ACC112 (cell line): ENCODE measurements around the gene DPYSL5.

Experiments used
- H2AFZ ChIP-seq: fragments of 200-600 bp; sonication (generic); one replicate; pipeline ENCODE4 v1.6.0; 2017; ENCODE audit warnings: antibody characterized with exemption, low read length; ENCODE audit not compliant: unreplicated experiment
- H3K27ac ChIP-seq: fragments of 200-600 bp; sonication (generic); 2 replicates; pipeline ENCODE4 v1.5.1; 2014; ENCODE audit warnings: low read depth, mild to moderate bottlenecking, antibody characterized with exemption, low read length, moderate library complexity
- H3K27me3 ChIP-seq: fragments of 200-600 bp; sonication (generic); 2 replicates; pipeline ENCODE4 v1.6.1; 2014; ENCODE audit warnings: mild to moderate bottlenecking, antibody characterized with exemption, low read length, moderate library complexity, mixed read lengths; ENCODE audit not compliant: insufficient read depth
- H3K36me3 ChIP-seq: fragments of 200-600 bp; sonication (generic); 2 replicates; pipeline ENCODE4 v1.6.1; 2016; ENCODE audit warnings: mild to moderate bottlenecking, antibody characterized with exemption, low read length, moderate library complexity, mixed read lengths; ENCODE audit not compliant: insufficient read depth
- H3K4me1 ChIP-seq: fragments of 200-600 bp; sonication (generic); one replicate; pipeline ENCODE4 v1.6.1; 2016; ENCODE audit warnings: low read length, mixed read lengths; ENCODE audit not compliant: insufficient read depth, unreplicated experiment, control insufficient read depth
- H3K4me3 ChIP-seq: fragments of 200-600 bp; sonication (generic); 2 replicates; pipeline ENCODE4 v1.5.1; 2014; ENCODE audit warnings: mild to moderate bottlenecking, low read depth, low read length
- H3K79me2 ChIP-seq: fragments of 200-600 bp; sonication (generic); one replicate; pipeline ENCODE4 v1.6.0; 2016; ENCODE audit warnings: low read length; ENCODE audit not compliant: control insufficient read depth, unreplicated experiment, insufficient read depth

DPYSL5 gene

DNA sequence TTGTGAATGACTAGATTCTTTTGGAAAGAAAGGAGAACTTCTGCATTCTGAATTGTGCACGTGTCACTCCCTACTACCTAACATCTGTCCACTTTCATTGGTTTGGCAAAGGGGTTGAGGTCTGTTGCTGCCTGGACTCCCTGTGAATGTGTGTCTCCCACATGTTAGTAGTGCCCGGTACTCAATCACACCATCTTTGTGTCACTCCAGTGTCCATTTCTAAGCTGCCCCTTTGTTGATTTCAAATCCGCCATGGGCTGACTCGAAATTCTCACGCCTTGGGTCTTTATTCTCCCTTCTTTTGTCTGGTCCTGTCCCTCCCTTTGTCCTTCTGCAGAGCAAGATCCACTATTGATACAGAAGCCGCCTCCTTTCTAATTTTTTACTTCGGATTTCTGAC, 7.5 kb downstream of the DPYSL5 start:
- H3K4me1 ChIP-seq = no peaks in the 10 kb centered on the region
- H3K27ac ChIP-seq = no peak overlapping the region
- no peaks in the 10 kb centered on the region for H3K36me3 ChIP-seq
- no peak overlapping the region for H2AFZ ChIP-seq
- no peak overlapping the region for H3K4me3 ChIP-seq
- peaks cover 88% of the 10 kb centered on the region for H3K27me3 ChIP-seq
- no peaks in the 10 kb centered on the region for H3K79me2 ChIP-seq

DNA sequence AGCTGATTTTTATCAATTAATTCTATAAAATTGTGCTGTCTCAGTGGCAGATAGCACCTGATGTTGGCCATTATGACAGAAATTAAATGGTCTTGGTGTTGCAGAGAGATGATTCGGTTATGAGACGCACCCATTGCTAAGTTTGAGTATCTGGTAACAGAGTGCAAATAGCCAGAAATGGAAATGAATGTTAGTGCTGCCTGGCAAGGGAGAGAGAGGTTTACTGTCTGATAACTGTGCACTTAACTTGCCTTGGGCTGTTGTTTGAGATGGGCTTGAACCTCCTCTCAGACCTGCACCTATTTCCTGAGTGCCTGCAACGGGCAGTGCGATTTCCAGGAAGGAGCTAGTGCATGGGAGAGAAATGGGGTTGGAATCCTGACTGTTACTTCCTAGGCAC, 11.7 kb downstream of the DPYSL5 start:
- H3K27ac ChIP-seq = no peak overlapping the region
- no peaks in the 10 kb centered on the region for H3K36me3 ChIP-seq
- no peak overlapping the region for H2AFZ ChIP-seq
- H3K27me3 ChIP-seq = peaks cover 89% of the 10 kb centered on the region
- H3K4me1 ChIP-seq = no peaks in the 10 kb centered on the region
- no peaks in the 10 kb centered on the region for H3K79me2 ChIP-seq
- no peak overlapping the region for H3K4me3 ChIP-seq

DNA sequence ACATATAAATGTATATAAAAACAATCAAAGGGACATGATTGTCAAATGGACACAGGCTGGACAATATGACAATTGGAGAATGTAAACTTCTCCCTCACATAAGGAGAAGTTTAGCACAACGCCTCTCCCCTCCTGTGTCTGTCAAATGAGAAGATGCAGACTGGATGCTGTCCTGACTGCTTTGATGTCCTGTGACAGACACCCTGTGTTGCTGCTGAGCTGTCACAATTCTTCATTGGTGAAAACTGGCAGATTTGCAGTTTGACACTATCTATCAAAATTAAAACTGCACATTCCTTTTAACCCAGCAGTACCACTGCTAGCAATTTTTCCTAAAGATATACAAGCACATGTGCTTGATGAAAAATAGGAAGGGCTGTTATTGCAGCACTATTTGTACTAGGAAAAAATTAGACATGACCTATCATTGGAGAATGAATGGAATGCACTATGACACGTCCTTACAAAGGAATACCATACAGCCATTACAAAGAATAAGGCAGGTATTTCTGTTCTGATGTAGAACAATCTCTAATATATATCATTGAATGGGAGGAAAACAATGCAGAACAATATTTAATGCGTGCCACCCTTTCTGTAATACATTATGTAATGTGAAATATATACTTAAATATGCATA, 12.4 kb downstream of the DPYSL5 start:
- peaks cover 89% of the 10 kb centered on the region for H3K27me3 ChIP-seq
- H3K27ac ChIP-seq = no peak overlapping the region
- H3K36me3 ChIP-seq = no peaks in the 10 kb centered on the region

DNA sequence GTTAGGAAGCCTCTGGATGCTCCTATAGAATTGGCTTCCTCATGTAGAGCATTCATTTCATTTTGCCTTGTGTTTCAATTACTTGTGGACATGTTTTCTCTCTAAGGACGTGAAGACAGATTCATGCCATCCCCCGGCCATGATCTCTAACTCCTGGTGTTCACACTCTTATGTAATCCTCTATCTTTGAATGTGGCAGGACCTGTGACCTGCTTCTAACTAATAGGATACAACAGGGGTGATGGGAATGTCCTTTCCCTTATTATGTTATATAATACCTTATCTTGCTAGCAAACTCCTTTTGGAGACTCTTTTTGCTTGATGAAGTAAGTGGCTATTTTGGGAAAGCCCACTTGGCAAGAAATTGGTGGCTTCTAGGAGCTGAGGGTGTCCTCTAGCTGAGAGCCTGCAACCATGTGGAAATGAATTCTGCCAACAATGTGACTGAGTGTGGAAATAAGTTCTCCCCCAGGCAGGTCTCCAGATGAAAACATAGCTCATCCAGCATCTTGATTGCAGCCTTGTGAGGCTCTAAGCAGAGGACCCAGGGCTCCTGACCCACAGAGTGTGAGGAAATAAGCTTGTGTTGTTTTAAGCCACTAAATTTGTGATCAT, 13.8 kb downstream of the DPYSL5 start:
- no peak overlapping the region for H3K4me3 ChIP-seq
- H3K36me3 ChIP-seq = no peaks in the 10 kb centered on the region
- H3K27me3 ChIP-seq = peaks cover 87% of the 10 kb centered on the region
- H3K4me1 ChIP-seq = no peaks in the 10 kb centered on the region
- no peak overlapping the region for H3K27ac ChIP-seq
- H2AFZ ChIP-seq = no peak overlapping the region
- H3K79me2 ChIP-seq = no peaks in the 10 kb centered on the region

More for the DNA sequence above, 12.4 kb downstream of the DPYSL5 start:
- Histone ChIP-seq H2AFZ (no peak overlapping the region), H3K4me1 (no peaks in the 10 kb centered on the region), H3K79me2 (no peaks in the 10 kb centered on the region), H3K4me3 (no peak overlapping the region)

DNA sequence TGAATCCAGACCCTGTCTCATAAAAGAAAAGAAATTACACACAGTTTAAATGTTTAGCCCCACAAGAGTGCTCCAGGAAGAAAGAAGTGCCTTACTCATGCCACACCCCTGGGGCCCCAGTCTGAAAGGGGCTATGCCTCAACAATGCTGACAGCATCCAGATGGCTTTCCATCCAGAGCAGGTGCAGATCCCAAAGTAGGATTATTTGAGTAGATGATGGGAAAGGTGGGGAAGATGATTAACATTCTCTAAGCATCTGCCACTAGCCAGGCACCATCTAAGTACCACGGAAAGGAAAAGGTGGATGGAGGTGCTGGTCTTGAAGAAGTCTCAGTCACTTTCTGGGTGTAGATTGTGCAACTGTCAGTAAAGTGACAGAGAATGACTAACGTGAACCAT, 16.3 kb downstream of the DPYSL5 start:
- Histone ChIP-seq H2AFZ (no peak overlapping the region), H3K79me2 (no peaks in the 10 kb centered on the region), H3K4me3 (no peak overlapping the region), H3K27ac (no peak overlapping the region), H3K27me3 (peaks cover 86% of the 10 kb centered on the region), H3K36me3 (no peaks in the 10 kb centered on the region), H3K4me1 (no peaks in the 10 kb centered on the region)

DNA sequence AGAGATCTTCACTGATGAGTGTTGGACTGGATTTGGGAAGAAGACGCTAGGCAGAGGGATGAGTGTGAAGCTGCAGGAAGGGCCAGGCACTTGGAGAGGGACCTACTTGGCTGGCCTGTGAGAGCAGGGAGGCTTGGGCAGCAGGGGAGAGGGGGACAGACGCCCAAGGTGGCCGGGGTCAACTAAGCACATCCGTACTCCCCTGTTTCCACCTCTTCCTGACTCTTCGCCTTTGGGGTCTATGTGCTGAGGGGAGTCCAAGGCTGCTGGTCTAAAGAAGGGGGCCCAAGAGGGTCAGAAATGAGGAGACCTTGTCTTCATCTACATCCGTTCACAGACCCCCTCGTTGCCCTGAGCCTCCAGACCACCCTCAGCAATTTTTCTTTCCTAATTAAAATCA, 16.7 kb downstream of the DPYSL5 start:
- no peak overlapping the region for H3K27ac ChIP-seq
- H2AFZ ChIP-seq = no peak overlapping the region
- H3K79me2 ChIP-seq = no peaks in the 10 kb centered on the region
- H3K36me3 ChIP-seq = no peaks in the 10 kb centered on the region
- H3K4me1 ChIP-seq = no peaks in the 10 kb centered on the region
- H3K4me3 ChIP-seq = no peak overlapping the region
- peaks cover 85% of the 10 kb centered on the region for H3K27me3 ChIP-seq

DNA sequence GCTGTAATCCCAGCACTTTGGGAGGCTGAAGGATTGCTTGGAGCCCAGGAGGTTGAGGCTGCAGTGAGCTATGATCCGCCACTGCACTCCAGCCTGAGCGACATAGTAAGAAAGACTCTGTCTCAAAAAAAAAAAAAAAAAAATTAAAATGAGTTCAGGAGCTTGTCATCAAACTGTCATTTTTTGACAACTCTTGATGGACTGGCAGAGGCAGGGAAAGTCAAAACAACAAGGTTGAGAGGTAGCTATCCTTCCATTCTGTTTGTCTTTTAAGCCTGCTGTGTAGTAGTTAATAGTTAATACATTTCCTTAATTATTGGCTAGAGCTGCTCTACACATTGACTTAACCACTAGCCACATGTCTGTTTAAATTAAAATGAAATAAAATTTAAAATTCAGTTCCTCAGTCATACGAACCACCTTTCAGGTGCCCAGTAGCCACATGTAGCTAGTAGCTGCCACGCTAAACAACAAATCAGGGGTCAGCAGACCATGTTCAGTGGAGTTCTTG, 22.7 kb downstream of the DPYSL5 start:
- H3K36me3 ChIP-seq = no peaks in the 10 kb centered on the region
- H3K27me3 ChIP-seq = peaks cover 68% of the 10 kb centered on the region
- no peaks in the 10 kb centered on the region for H3K4me1 ChIP-seq
- no peaks in the 10 kb centered on the region for H3K79me2 ChIP-seq
- H3K4me3 ChIP-seq = no peak overlapping the region
- H2AFZ ChIP-seq = no peak overlapping the region
- H3K27ac ChIP-seq = no peak overlapping the region

DNA sequence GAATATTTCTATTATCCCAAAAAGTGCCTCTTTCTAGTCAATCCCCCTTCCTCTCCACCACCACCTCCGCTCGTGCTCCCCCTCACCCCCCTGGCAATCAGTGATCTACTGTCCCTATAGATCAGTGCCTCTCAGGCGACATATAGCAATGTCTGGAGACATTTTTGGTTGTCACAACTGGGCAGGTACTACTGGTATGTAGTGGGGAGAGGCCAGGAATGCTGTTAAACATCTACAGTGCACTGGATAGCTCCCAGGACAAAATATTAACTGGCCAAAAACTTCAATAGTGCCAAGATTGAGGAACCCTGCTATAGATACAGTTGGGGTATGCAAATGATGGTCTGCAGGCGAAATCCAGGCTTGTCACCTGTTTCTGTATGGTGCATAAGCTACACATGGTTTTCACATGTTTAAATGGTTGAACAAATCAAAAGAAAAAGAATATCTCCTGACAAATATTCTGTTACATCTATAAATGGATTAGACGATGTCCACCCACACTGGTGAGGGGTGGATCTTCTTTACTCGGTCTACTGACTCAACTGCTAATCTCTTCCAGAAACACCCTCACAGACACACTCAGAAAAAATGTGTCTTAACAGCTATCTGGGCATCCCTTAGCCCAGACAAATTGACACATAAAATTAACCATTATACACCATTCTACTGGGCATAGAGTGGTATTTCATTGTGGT, 25.5 kb downstream of the DPYSL5 start:
- Histone ChIP-seq H2AFZ (no peak overlapping the region), H3K4me3 (no peak overlapping the region), H3K27me3 (peaks cover 65% of the 10 kb centered on the region), H3K4me1 (no peaks in the 10 kb centered on the region), H3K79me2 (no peaks in the 10 kb centered on the region), H3K36me3 (no peaks in the 10 kb centered on the region), H3K27ac (no peak overlapping the region)

DNA sequence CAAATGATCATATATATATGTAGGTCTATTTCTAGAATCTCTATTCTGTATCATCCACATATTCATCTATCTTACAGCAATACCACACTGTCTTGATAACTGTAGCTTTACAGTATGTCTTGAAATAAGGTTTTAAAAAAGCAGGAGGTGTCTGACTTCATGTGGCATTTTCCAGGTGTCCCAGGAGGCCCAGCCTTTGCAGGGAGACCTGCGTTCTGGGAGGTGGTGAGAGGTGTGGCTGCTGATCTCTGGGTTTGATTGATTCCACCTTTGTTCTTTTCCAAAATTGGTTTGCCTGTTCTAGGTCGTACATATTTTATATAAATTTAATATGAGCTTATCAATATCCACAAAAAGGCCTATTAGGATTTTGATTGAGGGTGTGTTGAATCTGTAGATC, 26.6 kb downstream of the DPYSL5 start:
- Histone ChIP-seq H3K4me1 (no peaks in the 10 kb centered on the region), H3K36me3 (no peaks in the 10 kb centered on the region), H3K4me3 (no peak overlapping the region), H3K27me3 (peaks cover 65% of the 10 kb centered on the region), H3K79me2 (no peaks in the 10 kb centered on the region), H3K27ac (no peak overlapping the region), H2AFZ (no peak overlapping the region)

DNA sequence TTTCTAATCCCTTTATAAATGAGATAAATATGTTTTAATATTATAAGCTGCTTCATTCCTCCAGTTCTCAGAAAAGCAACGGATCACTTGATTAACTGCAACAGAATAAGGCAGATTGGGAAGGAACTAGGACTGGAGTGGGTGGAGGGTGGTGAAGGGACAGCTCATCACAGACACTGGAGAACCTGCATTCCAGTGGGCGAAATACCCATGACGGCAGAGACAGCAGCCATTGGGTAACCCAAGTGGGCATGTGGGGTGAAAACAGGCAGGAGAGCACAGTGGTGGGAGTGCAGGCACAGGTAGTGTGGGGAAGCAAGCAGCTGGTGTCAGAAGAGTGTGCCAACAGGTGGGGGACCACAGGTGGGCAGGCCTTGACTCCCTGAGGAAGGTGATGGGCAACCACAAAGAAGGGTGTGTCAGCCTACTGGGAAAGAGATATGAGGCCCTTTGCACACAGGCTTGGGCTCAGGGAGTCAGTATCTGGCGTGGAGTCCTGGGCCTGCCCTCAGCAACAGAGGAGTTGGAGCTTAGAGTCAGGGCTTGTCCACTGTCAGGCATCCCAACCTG, 27.2 kb downstream of the DPYSL5 start:
- H3K36me3 ChIP-seq = no peaks in the 10 kb centered on the region
- peaks cover 66% of the 10 kb centered on the region for H3K27me3 ChIP-seq
- H3K79me2 ChIP-seq = no peaks in the 10 kb centered on the region
- no peak overlapping the region for H3K4me3 ChIP-seq
- no peak overlapping the region for H3K27ac ChIP-seq
- H2AFZ ChIP-seq = no peak overlapping the region
- H3K4me1 ChIP-seq = no peaks in the 10 kb centered on the region
